OCI-LY3 (cell line): ENCODE measurements around the gene PTGES3L.
"Not testable (repeated sequence)": the region's sequence is repeated elsewhere in the genome, so short reads cannot be mapped to it uniquely, and the experiment has no call there.

ENCODE experiments used
- H2AFZ ChIP-seq: fragments of 200-600, 300-600 bp; shearing (Covaris generic); 2 replicates; pipeline ENCODE4 v1.6.0; 2014; ENCODE audit warnings: antibody characterized with exemption, low read depth, low read length
- H3K27ac ChIP-seq: fragments of 200-600, 300-600 bp; sonication (generic); 2 replicates; pipeline ENCODE4 v1.5.1; 2014; ENCODE audit warnings: mild to moderate bottlenecking, low read length, moderate library complexity, mixed read lengths
- H3K27me3 ChIP-seq: fragments of 200-600, 300-600 bp; sonication (generic); 2 replicates; pipeline ENCODE4 v1.6.1; 2014; ENCODE audit warnings: low read depth, low read length, mixed read lengths
- H3K36me3 ChIP-seq: fragments of 200-600, 300-600 bp; sonication (generic); replicated peaks from 2 replicates; pipeline ENCODE3; 2014; ENCODE audit warnings: low read depth, low read length, mixed read lengths
- H3K4me1 ChIP-seq: fragments of 300-600, 200-600 bp; sonication (generic); 2 replicates; pipeline ENCODE4 v1.6.1; 2014; ENCODE audit warnings: low read length, mixed read lengths
- H3K4me2 ChIP-seq: fragments of 200-600, 300-600 bp; sonication (generic); 2 replicates; pipeline ENCODE4 v1.6.1; 2014; ENCODE audit warnings: low read length, mixed read lengths
- H3K4me3 ChIP-seq: fragments of 300-600, 200-600 bp; sonication (generic); 2 replicates; pipeline ENCODE4 v1.5.1; 2014; ENCODE audit warnings: antibody characterized with exemption, mild to moderate bottlenecking, low read length, moderate library complexity
- H3K79me2 ChIP-seq: fragments of 300-600, 200-600 bp; shearing (Covaris generic); 2 replicates; pipeline ENCODE4 v1.6.1; 2014; ENCODE audit warnings: mild to moderate bottlenecking, low read length, mixed read lengths
- H3K9ac ChIP-seq: fragments of 300-600, 200-600 bp; shearing (Covaris generic); 2 replicates; pipeline ENCODE4 v1.6.0; 2014; ENCODE audit warnings: mild to moderate bottlenecking, low read length, moderate library complexity
- H3K9me3 ChIP-seq: fragments of 200-600, 300-600 bp; shearing (Covaris generic); 2 replicates; pipeline ENCODE4 v1.6.1; 2014; ENCODE audit warnings: low read length, mixed read lengths; ENCODE audit not compliant: insufficient read depth
- H4K20me1 ChIP-seq: fragments of 200-600, 300-600 bp; sonication (generic); 2 replicates; pipeline ENCODE4 v1.6.1; 2016; ENCODE audit warnings: low read length, mixed read lengths; ENCODE audit not compliant: insufficient read depth
- CTCF ChIP-seq: fragments of 200-600, 300-600 bp; sonication (generic); IDR thresholded peaks from 2 replicates; pipeline ENCODE4 v1.5.1; 2014; ENCODE audit warnings: antibody characterized with exemption, low read length, low read depth
- EZH2phosphoT487 ChIP-seq: fragments of 200-600 bp; shearing (Covaris generic); IDR thresholded peaks from 2 replicates; pipeline ENCODE4 v1.6.1; 2018; ENCODE audit warnings: antibody characterized with exemption, mixed run types, low read depth

Gene PTGES3L

DNA sequence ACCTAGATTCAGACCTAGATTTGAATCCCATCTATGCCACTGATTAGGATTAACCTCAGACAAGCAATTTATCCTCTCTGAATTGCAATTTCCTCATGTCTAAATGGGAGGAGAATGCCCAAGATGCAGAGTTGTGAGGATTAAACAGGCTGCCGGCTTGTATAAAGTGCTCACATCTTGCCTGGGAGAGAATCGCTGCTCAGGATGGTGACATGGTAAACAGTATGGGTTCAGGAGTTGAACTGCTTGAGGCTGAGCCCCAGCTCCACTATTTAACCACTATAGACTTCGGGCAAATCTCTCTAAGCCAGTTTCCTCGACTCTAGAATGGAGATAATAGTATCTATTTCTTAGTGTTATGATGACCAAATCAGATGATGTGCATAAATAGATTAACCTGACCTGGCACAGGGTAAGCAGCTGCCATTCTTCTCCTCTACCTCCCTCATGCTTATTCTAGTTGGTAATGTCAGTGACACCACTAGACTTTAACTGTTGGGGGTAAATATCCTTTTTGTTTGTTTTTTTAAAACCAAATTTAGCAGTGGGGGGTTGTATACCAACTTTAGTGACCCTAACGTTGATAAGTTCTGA lies 17.6 kb upstream of the PTGES3L start:
- Histone ChIP-seq H3K27me3 (no peaks in the 10 kb centered on the region), H3K4me2 (peak overlapping the region; percentile 76), H3K27ac (peak overlapping the region; percentile 57), H3K9ac (peak overlapping the region; percentile 56), H3K79me2 (peaks cover 26% of the 10 kb centered on the region), H2AFZ (no peak overlapping the region), H3K9me3 (no peaks in the 10 kb centered on the region), H3K4me1 (peaks cover 20% of the 10 kb centered on the region), H3K4me3 (peak overlapping the region; percentile 73), H4K20me1 (peaks cover 13% of the 10 kb centered on the region), H3K36me3 (peaks cover 46% of the 10 kb centered on the region)
- TF ChIP-seq EZH2phosphoT487 (no peak), CTCF (no peak)

DNA sequence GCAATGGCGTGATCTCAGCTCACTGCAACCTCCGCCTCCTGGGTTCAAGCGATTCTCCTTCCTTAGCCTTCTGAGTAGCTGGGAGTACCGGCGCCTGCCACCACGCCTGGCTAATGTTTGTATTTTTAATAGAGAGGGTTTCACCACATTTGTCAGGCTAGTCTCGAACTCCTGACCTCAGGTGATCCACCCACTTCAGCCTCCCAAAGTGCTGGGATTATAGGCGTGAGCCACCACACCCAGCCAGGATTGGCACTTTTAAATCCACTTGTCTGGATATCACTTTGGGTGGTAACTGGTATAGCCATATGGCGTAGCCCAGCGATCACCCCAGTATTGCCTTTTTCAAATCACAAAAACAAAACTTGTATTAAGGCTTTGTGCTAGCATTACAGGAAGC lies 14.0 kb upstream of the PTGES3L start:
- not testable (repeated sequence) for H2AFZ ChIP-seq, H3K4me3 ChIP-seq, H3K27me3 ChIP-seq, H3K4me1 ChIP-seq, H3K4me2 ChIP-seq, H3K79me2 ChIP-seq, H3K27ac ChIP-seq, H3K9ac ChIP-seq, H4K20me1 ChIP-seq, H3K9me3 ChIP-seq
- peaks cover 53% of the 10 kb centered on the region for H3K36me3 ChIP-seq

- peaks cover 52% of the 10 kb centered on the region for H3K36me3 ChIP-seq
These were observed 13.0 kb upstream of the PTGES3L start for GRCh38 chr17:42992872-42993271.

GRCh38 chr17:42991471-42991870 lies 11.6 kb upstream of the PTGES3L start:
- Histone ChIP-seq H3K27ac (no peak overlapping the region), H3K4me2 (no peak overlapping the region), H3K36me3 (peaks cover 60% of the 10 kb centered on the region), H4K20me1 (no peaks in the 10 kb centered on the region), H2AFZ (no peak overlapping the region), H3K79me2 (peaks cover 10% of the 10 kb centered on the region), H3K27me3 (no peaks in the 10 kb centered on the region), H3K4me1 (0 out of 2 replicates have a peak, but pooled peaks cover 3% of the 10 kb centered on the region), H3K9ac (no peak overlapping the region), H3K9me3 (no peaks in the 10 kb centered on the region), H3K4me3 (no peak overlapping the region)
- no peak for TF ChIP-seq CTCF
- TF ChIP-seq EZH2phosphoT487 = no peak

More at GRCh38 chr17:42992872-42993271, 13.0 kb upstream of the PTGES3L start:
- Histone ChIP-seq H3K27ac (no peak overlapping the region), H3K79me2 (no peaks in the 10 kb centered on the region; the same call in 1 of the 2 replicates), H3K4me2 (no peak overlapping the region), H2AFZ (no peak overlapping the region), H3K4me1 (peaks cover 8% of the 10 kb centered on the region), H4K20me1 (no peaks in the 10 kb centered on the region), H3K9ac (no peak overlapping the region), H3K27me3 (no peaks in the 10 kb centered on the region), H3K9me3 (no peaks in the 10 kb centered on the region), H3K4me3 (no peak overlapping the region)
- TF ChIP-seq CTCF (no peak), EZH2phosphoT487 (no peak)
